Progenitor cell of endocrine pancreas (in vitro differentiated cells): ENCODE measurements around the gene NPR1. TPM values are rescaled to one million over a fixed set of nuclear protein-coding genes. Genes with fewer than 3 reads are reported as not detected.
"Not testable (repeated sequence)": the region's sequence is repeated elsewhere in the genome, so short reads cannot be mapped to it uniquely, and the experiment has no call there.

ENCODE experiments used
- DNase-seq: peaks from one replicate; pipeline ENCODE4 v3.0.0; 2021; ENCODE audit warnings: low spot score; ENCODE audit not compliant: unreplicated experiment
- H3K27ac Mint-ChIP-seq: 2 replicates; pipeline ENCODE4 v1.8.0; 2021; ENCODE audit warnings: mild to moderate bottlenecking, moderate library complexity, mixed read lengths
- H3K27me3 Mint-ChIP-seq: 2 replicates; pipeline ENCODE4 v1.8.0; 2021; ENCODE audit warnings: mixed read lengths
- H3K36me3 Mint-ChIP-seq: 2 replicates; pipeline ENCODE4 v1.8.0; 2022; ENCODE audit warnings: mixed read lengths; ENCODE audit not compliant: insufficient read depth
- H3K4me1 Mint-ChIP-seq: 2 replicates; pipeline ENCODE4 v1.8.0; 2021; ENCODE audit warnings: low read depth, mixed read lengths
- H3K4me3 Mint-ChIP-seq: 2 replicates; pipeline ENCODE4 v1.8.0; 2021; ENCODE audit warnings: low read depth, mild to moderate bottlenecking, moderate library complexity, mixed read lengths
- H3K9me3 Mint-ChIP-seq: 2 replicates; pipeline ENCODE4 v1.8.0; 2021; ENCODE audit warnings: low read depth, mixed read lengths
- total RNA-seq: library from RNA; stranded (reverse); gene quantifications from 2 replicates; pipeline ENCODE4 v1.2.1, GENCODE V29; 2021
- TF ChIP-seq, protein P1 (sequence below): fragments of 200-600 bp; sonication (generic); IDR thresholded peaks from one replicate; pipeline ENCODE4 v1.5.0; 2021; ENCODE audit warnings: antibody characterized with exemption, mild to moderate bottlenecking; ENCODE audit not compliant: unreplicated experiment

NPR1 gene
- total RNA-seq, 1 donor from 2014 or later: 0.41 TPM

DNA sequence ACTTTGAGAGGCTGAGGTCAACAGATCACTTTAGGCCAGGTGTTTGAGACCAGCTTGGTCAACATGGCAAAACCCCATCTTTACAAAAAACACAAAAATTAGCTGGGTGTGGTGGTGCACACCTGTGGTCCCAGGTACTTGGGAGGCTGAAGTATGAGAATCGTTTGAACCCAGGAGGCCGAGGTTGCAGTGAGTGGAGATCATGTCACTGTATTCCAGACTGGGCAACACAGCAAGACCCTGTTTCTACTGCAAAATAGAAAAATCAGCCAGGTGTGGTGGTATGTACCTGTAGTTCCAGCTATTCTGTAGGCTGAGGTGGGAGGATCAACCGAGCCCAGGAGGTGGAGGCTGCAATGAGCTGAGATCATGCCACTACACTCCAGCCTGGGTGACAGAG, 45.2 kb downstream of the NPR1 start:
- TF ChIP-seq, protein P1, sequence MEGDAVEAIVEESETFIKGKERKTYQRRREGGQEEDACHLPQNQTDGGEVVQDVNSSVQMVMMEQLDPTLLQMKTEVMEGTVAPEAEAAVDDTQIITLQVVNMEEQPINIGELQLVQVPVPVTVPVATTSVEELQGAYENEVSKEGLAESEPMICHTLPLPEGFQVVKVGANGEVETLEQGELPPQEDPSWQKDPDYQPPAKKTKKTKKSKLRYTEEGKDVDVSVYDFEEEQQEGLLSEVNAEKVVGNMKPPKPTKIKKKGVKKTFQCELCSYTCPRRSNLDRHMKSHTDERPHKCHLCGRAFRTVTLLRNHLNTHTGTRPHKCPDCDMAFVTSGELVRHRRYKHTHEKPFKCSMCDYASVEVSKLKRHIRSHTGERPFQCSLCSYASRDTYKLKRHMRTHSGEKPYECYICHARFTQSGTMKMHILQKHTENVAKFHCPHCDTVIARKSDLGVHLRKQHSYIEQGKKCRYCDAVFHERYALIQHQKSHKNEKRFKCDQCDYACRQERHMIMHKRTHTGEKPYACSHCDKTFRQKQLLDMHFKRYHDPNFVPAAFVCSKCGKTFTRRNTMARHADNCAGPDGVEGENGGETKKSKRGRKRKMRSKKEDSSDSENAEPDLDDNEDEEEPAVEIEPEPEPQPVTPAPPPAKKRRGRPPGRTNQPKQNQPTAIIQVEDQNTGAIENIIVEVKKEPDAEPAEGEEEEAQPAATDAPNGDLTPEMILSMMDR: no peak
- Mint-ChIP-seq H3K27ac (no peak overlapping the region), H3K36me3 (no peaks in the 10 kb centered on the region), H3K9me3 (no peaks in the 10 kb centered on the region), H3K27me3 (no peaks in the 10 kb centered on the region), H3K4me3 (no peak overlapping the region), H3K4me1 (peaks cover 14% of the 10 kb centered on the region)
- DNase-seq: no peak

DNA sequence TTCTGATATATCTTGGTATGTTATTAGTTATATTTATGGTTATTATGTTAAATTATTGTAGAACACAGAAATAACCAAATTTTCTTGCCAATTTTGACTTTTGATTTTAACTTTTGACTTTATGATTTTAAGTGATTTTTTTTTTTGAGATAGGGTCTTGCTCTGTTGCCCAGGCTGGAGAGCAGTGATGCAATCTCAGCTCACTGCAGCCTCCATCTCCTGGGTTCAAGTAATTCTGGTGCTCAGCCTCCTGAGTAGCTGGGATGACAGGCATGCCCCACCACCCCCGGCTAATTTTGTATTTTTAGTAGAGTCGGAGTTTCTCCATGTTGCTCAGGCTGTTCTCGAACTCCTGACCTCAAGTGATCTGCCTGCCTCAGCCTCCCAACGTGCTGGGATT, 46.1 kb downstream of the NPR1 start:
- H3K4me1 Mint-ChIP-seq: peaks cover 21% of the 10 kb centered on the region
- H3K27me3 Mint-ChIP-seq, DNase-seq, H3K27ac Mint-ChIP-seq, H3K36me3 Mint-ChIP-seq, H3K4me3 Mint-ChIP-seq, H3K9me3 Mint-ChIP-seq: not testable (repeated sequence)

DNA sequence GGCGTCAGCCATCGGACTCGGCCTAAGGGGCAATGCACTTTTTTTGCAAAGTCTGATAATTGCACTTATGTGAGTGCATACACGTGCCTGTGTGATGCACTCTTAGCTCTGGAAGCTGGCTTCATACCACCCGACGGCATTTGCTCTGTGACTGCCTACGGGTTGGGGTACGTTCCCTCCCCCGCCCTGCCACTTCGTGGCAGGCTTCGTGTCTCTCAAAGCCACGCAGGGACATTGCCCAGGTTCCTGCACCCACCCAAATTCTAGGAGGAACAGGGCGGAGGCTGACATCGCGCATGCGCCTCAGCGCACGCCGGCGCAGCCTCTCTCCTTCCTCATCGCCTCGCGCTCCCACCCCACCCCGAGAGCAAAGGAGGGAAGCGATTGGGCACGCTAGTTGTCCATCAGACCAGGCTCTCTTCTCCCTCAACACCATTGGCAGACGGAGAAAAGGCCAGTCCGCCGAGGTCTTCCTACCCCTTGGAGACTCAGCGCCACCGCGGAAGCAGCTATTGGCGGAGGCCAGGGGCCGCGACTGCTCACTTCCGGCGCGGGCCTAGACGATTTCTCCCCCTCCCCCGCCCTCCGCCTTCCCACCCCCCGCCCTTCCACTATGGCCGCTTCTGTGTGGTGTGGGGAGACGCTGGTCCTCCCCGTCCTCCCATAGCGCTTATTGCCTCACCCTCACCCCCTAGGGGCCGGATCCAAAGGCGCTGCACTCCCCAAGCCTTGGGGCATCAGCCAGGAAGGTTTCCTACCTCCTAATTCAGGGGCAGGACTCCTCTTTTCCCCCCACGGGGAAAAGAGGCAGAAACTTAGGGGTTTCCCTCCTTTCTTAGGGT, 49.2 kb downstream of the NPR1 start, which contains the start of gene INTS3:
Gene INTS3 (plus strand): TSS at position 588 of the 842 bp plus-strand sequence. CDS start 585 bp downstream, outside the sequence.
- peaks cover 35% of the 10 kb centered on the region for H3K4me1 Mint-ChIP-seq
- TF ChIP-seq, protein P1: peak; percentile 32
- H3K36me3 Mint-ChIP-seq: peaks cover 3% of the 10 kb centered on the region
- H3K27me3 Mint-ChIP-seq: no peaks in the 10 kb centered on the region
- DNase-seq: peak; percentile 98
- no peaks in the 10 kb centered on the region for H3K9me3 Mint-ChIP-seq
- H3K27ac Mint-ChIP-seq: peak within 1 kb of the TSS; percentile 99
- H3K4me3 Mint-ChIP-seq: peak within 1 kb of the TSS; percentile 95

DNA sequence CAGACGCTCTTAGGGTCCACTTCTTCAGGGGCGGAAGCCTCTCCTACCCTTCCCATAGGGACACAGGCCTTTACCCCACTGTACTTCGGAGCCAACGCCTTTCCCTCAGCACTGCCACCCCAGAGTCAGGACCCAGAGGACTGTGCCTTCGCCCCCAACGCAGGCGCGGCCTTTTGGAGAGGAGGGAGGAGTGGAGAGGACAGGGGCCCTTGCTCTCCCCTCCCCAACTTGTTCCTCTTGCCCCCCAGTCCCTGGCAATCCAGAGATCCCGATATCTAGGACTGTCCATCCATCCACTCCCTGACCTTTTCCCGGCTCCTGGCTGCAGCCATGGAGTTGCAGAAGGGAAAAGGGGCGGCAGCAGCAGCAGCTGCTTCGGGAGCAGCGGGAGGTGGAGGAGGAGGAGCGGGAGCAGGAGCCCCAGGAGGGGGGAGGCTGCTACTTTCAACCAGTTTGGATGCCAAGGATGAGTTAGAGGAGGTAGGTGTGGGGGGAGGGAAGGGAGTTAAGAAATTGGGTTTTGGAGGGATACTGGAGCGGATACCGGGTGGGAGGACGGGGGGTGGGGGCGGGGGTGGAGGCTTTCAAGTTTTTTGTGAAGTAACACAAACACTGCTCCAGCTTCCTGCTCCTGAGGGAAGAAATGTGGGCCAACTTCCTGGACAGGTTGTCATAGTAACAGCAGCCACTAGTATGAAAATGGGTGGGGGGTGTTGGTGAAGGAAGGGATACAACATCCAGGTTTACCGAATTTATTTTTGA, 50.0 kb downstream of the NPR1 start:
- Mint-ChIP-seq H3K27me3 (no peaks in the 10 kb centered on the region), H3K9me3 (no peaks in the 10 kb centered on the region), H3K4me3 (peak overlapping the region; percentile 95), H3K4me1 (peaks cover 35% of the 10 kb centered on the region), H3K36me3 (peaks cover 4% of the 10 kb centered on the region), H3K27ac (peak overlapping the region; percentile 96)
- TF ChIP-seq, protein P1: no peak
- peak; percentile 26 for DNase-seq

DNA sequence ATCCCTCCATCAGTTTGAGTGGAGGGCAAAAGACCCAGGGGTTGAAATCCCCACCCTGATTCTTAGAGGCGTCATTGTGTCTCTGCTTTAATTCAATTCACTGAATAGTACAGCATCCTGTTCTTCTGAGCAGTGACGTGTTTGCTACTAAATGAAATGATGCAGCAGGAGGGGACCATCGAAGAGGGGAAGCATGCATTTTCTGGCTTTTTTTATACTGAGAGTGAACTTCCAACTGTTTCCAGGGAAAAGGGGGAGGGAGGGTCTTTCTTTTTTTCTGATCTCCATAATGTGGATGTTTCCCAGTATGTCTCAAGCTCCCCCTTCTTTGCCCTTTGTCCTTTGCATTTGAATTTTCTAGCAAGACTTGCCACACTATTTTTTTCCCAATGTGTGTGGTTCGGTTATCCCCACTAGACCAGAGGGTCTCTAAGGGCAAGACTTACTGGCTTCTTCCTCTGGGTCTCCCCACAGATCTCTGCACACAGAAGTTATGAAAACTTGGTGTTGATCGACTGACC, 52.0 kb downstream of the NPR1 start:
- H3K27ac Mint-ChIP-seq: no peak overlapping the region
- H3K4me3 Mint-ChIP-seq: peak overlapping the region; percentile 49
- peaks cover 8% of the 10 kb centered on the region for H3K36me3 Mint-ChIP-seq
- DNase-seq: no peak
- TF ChIP-seq, protein P1: no peak
- H3K9me3 Mint-ChIP-seq: no peaks in the 10 kb centered on the region
- H3K27me3 Mint-ChIP-seq: no peaks in the 10 kb centered on the region
- peaks cover 50% of the 10 kb centered on the region for H3K4me1 Mint-ChIP-seq
